Fibroblast of lung (primary cell): Measurements from ENCODE around the gene MBOAT2. TPM values are rescaled to one million over a fixed set of nuclear protein-coding genes. Genes with fewer than 3 reads are reported as not detected.

Source experiments
- DNase-seq, 2 donors: peaks; one replicate each; pipeline versions ENCODE4 v3.0.0 to v3.0.0-alpha.2; 2010; ENCODE audit warnings: low read depth in 2 of 2
- H2AFZ ChIP-seq: 2 replicates; pipeline ENCODE4 v1.5.1; 2012; ENCODE audit warnings: low read length, control low read depth, inconsistent platforms
- H3K27ac ChIP-seq: 2 replicates; pipeline ENCODE4 v1.5.1; 2011; ENCODE audit warnings: low read length, control low read depth; ENCODE audit not compliant: insufficient read depth
- H3K27me3 ChIP-seq: 2 replicates; pipeline ENCODE4 v1.5.1; 2011; ENCODE audit warnings: mild to moderate bottlenecking, low read length; ENCODE audit not compliant: control insufficient read depth, insufficient read depth
- H3K36me3 ChIP-seq: 2 replicates; pipeline ENCODE4 v1.5.1; 2011; ENCODE audit warnings: low read length; ENCODE audit not compliant: control insufficient read depth, insufficient read depth
- H3K4me1 ChIP-seq: 2 replicates; pipeline ENCODE4 v1.5.1; 2011; ENCODE audit warnings: low read length; ENCODE audit not compliant: control insufficient read depth, insufficient read depth; ENCODE audit errors: extremely low read depth
- H3K4me2 ChIP-seq: 2 replicates; pipeline ENCODE4 v1.5.1; 2011; ENCODE audit warnings: low read length, control low read depth; ENCODE audit not compliant: insufficient read depth; ENCODE audit errors: extremely low read depth
- H3K4me3 ChIP-seq, 4 experiments: fragments of 200-600 bp in 1 of 4; sonication (generic) in 1 of 4; replicated peaks in 1 of 4; 2 replicates each; pipeline ENCODE4 v1.5.1; 2011 to 2016; ENCODE audit warnings: low read length in 4 of 4, low read depth in 3 of 4, mild to moderate bottlenecking in 3 of 4, control low read depth in 2 of 4, inconsistent platforms in 1 of 4, mixed read lengths in 1 of 4; ENCODE audit not compliant: insufficient read depth in 1 of 4; ENCODE audit errors: control extremely low read depth in 1 of 4
- H3K79me2 ChIP-seq: 2 replicates; pipeline ENCODE4 v1.5.1; 2012; ENCODE audit warnings: mild to moderate bottlenecking, low read length, inconsistent platforms; ENCODE audit not compliant: control insufficient read depth, insufficient read depth
- H3K9ac ChIP-seq: 2 replicates; pipeline ENCODE4 v1.5.1; 2011; ENCODE audit warnings: mild to moderate bottlenecking, low read length, control low read depth; ENCODE audit not compliant: insufficient read depth
- H3K9me3 ChIP-seq: 2 replicates; pipeline ENCODE4 v1.5.1; 2012; ENCODE audit warnings: low read depth, low read length; ENCODE audit not compliant: control insufficient read depth, insufficient read depth
- H4K20me1 ChIP-seq: 2 replicates; pipeline ENCODE4 v1.5.1; 2011; ENCODE audit warnings: low read length; ENCODE audit not compliant: control insufficient read depth, insufficient read depth; ENCODE audit errors: extremely low read depth
- CTCF ChIP-seq, 2 donors: IDR thresholded peaks in 1 of 2; conservative IDR thresholded peaks in 1 of 2; 1 replicate in 1 of 2; 2 replicates in 1 of 2; pipeline ENCODE4 v1.5.1; 2011 to 2012; ENCODE audit warnings: low read length in 2 of 2, control low read depth in 1 of 2, inconsistent platforms in 1 of 2, low read depth in 1 of 2, mild to moderate bottlenecking in 1 of 2
- EZH2 ChIP-seq: IDR thresholded peaks from 2 replicates; pipeline ENCODE4 v1.5.1; 2012; ENCODE audit warnings: low read length, control low read depth, mild to moderate bottlenecking; ENCODE audit errors: missing control alignments
- polyA plus RNA-seq, 2 donors: library from polyadenylated mRNA; depleted of rRNA in 1 of 2; stranded (reverse) in 1 of 2; unstranded in 1 of 2; fragments of >200 nt; gene quantifications; 2 replicates each; pipeline ENCODE4 v1.2.1, GENCODE V29; 2011 to 2012; ENCODE audit warnings: missing spikeins in 1 of 2
- total RNA-seq: library from RNA; depleted of rRNA; stranded (reverse); fragments of >200 nt; gene quantifications from 2 replicates; pipeline ENCODE4 v1.2.1, GENCODE V29; 2014

The MBOAT2 gene
- total and polyA plus RNA-seq, 2 donors (not counting 1 experiment from before 2014, with no cell fraction given) = 46.4 to 68.3 TPM

- no peak overlapping the region for H3K9ac ChIP-seq
- no peak for TF ChIP-seq EZH2
- no peak for TF ChIP-seq CTCF (conservative IDR thresholded peaks at IDR 0.05 in 1 of 2, IDR thresholded peaks at IDR 0.05 in 1 of 2; ENCODE audit: low read depth in 1 of 2, low read length in 2 of 2)
- H2AFZ ChIP-seq = no peak overlapping the region
- H3K27me3 ChIP-seq = no peaks in the 10 kb centered on the region
- no peaks in the 10 kb centered on the region for H3K36me3 ChIP-seq
- H3K9me3 ChIP-seq = no peaks in the 10 kb centered on the region
- no peak for DNase-seq
- H3K27ac ChIP-seq = no peak overlapping the region
- no peaks in the 10 kb centered on the region for H4K20me1 ChIP-seq
- no peaks in the 10 kb centered on the region for H3K79me2 ChIP-seq
- H3K4me2 ChIP-seq = no peak overlapping the region
- H3K4me3 ChIP-seq = no peak overlapping the region
- H3K4me1 ChIP-seq = no peaks in the 10 kb centered on the region
Observed at GRCh38 chr2:9020267-9020666, 16.8 kb upstream of the MBOAT2 start.

- H3K9me3 ChIP-seq = no peaks in the 10 kb centered on the region
- H3K79me2 ChIP-seq = no peaks in the 10 kb centered on the region
- DNase-seq = no peak
- peak overlapping the region; percentile 4 for H2AFZ ChIP-seq
- no peak overlapping the region for H3K27ac ChIP-seq
- H3K4me3 ChIP-seq = no peak overlapping the region
- H3K9ac ChIP-seq = no peak overlapping the region
- H3K36me3 ChIP-seq = no peaks in the 10 kb centered on the region
- no peaks in the 10 kb centered on the region for H3K4me1 ChIP-seq
- no peaks in the 10 kb centered on the region for H4K20me1 ChIP-seq
- H3K27me3 ChIP-seq = no peaks in the 10 kb centered on the region
- TF ChIP-seq EZH2 (no peak), CTCF (conservative IDR thresholded peaks at IDR 0.05 in 1 of 2, IDR thresholded peaks at IDR 0.05 in 1 of 2; ENCODE audit: low read depth in 1 of 2, low read length in 2 of 2) (no peak)
- peak overlapping the region; percentile 44 for H3K4me2 ChIP-seq
Observed at GRCh38 chr2:9018534-9018933, 15.1 kb upstream of the MBOAT2 start.

GRCh38 chr2:9018109-9018508 is 14.6 kb upstream of the MBOAT2 start:
- no peak overlapping the region for H3K27ac ChIP-seq
- no peak overlapping the region for H3K9ac ChIP-seq
- no peaks in the 10 kb centered on the region for H3K4me1 ChIP-seq
- no peaks in the 10 kb centered on the region for H3K27me3 ChIP-seq
- no peaks in the 10 kb centered on the region for H4K20me1 ChIP-seq
- H3K4me3 ChIP-seq = no peak overlapping the region
- H3K4me2 ChIP-seq = peak overlapping the region; percentile 44
- no peaks in the 10 kb centered on the region for H3K9me3 ChIP-seq
- no peaks in the 10 kb centered on the region for H3K79me2 ChIP-seq
- peak overlapping the region; percentile 4 for H2AFZ ChIP-seq
- no peak for DNase-seq
- TF ChIP-seq CTCF (conservative IDR thresholded peaks at IDR 0.05 in 1 of 2, IDR thresholded peaks at IDR 0.05 in 1 of 2; ENCODE audit: low read depth in 1 of 2, low read length in 2 of 2) = no peak
- TF ChIP-seq EZH2 = no peak
- H3K36me3 ChIP-seq = no peaks in the 10 kb centered on the region
